Fibroblast of pulmonary artery (primary cell): ENCODE measurements around the gene TXN2.

Source experiments
- DNase-seq: peaks from one replicate; pipeline ENCODE4 v3.0.0-alpha.2; 2010; ENCODE audit warnings: low read depth
- H3K4me3 ChIP-seq: replicated peaks from 2 replicates; pipeline ENCODE4 v1.5.1; 2011; ENCODE audit warnings: low read depth, mild to moderate bottlenecking, control low read depth, low read length, moderate library complexity
- CTCF ChIP-seq: IDR thresholded peaks from 2 replicates; pipeline ENCODE4 v1.5.1; 2011; ENCODE audit warnings: mild to moderate bottlenecking, control low read depth, low read length, inconsistent platforms; ENCODE audit errors: missing control alignments

The TXN2 gene

GRCh38 chr22:36512991-36513390, 31.6 kb upstream of the TXN2 start:
- no peak for TF ChIP-seq CTCF
- no peak for DNase-seq
- H3K4me3 ChIP-seq, result no peak overlapping the region

GRCh38 chr22:36512333-36512732, 30.9 kb upstream of the TXN2 start:
- no peak for TF ChIP-seq CTCF

GRCh38 chr22:36510966-36511881, 29.8 kb upstream of the TXN2 start:
- peak; percentile 72 for TF ChIP-seq CTCF
- H3K4me3 ChIP-seq, result no peak overlapping the region
- DNase-seq, result peak; percentile 65

More at GRCh38 chr22:36512333-36512732, 30.9 kb upstream of the TXN2 start:
- H3K4me3 ChIP-seq, result no peak overlapping the region
- DNase-seq, result no peak

GRCh38 chr22:36510384-36510783, 28.9 kb upstream of the TXN2 start:
- no peak for DNase-seq
- H3K4me3 ChIP-seq, result no peak overlapping the region
- no peak for TF ChIP-seq CTCF

- DNase-seq, result no peak
- no peak for TF ChIP-seq CTCF
- H3K4me3 ChIP-seq, result no peak overlapping the region
Measured at GRCh38 chr22:36507518-36508010, 26.1 kb upstream of the TXN2 start.

- peak within 1 kb of the TSS; percentile 55 for H3K4me3 ChIP-seq
- peak; percentile 82 for DNase-seq
- no peak for TF ChIP-seq CTCF
Measured at GRCh38 chr22:36506637-36507517, 25.4 kb upstream of the TXN2 start, which contains the start of gene FOXRED2. FOXRED2 (minus strand) TSS chr22:36507040; CDS start chr22:36506422, 618 bp downstream.
